ENCODE measurements around the gene SMIM1. TPM values are rescaled to one million over a fixed set of nuclear protein-coding genes. Genes with fewer than 3 reads are reported as not detected.

SMIM1 gene
- total and polyA plus RNA-seq, 7 experiments from 2014 or later: 0.58 to 4.3 (median 2.3) TPM

GRCh38 chr1:3727825-3728776 lies 44.4 kb upstream of the SMIM1 start:
- no peaks in the 10 kb centered on the region for H3K4me1 ChIP-seq (ENCODE audit: control insufficient read depth in 2 of 2, insufficient read depth in 2 of 2, low read length in 2 of 2)
- no peaks in the 10 kb centered on the region for H3K36me3 ChIP-seq (ENCODE audit: control insufficient read depth in 2 of 3, insufficient read depth in 3 of 3, low read length in 3 of 3)
- H3K4me3 Mint-ChIP-seq: no peak overlapping the region
- ChIA-PET POLR2A (no interaction called here), CTCF (interaction anchor here (1.6 kb wide), 1 partner anchor 33 kb away, joined by 6 read pairs; no protein-coding TSS in a partner anchor)
- no peaks in the 10 kb centered on the region for H3K9me3 ChIP-seq (ENCODE audit: control insufficient read depth in 2 of 3, low read length in 3 of 3)
- H3K27ac Mint-ChIP-seq: no peak overlapping the region
- H3K4me1 Mint-ChIP-seq: peaks cover 0 to 4% (median 0%) of the 10 kb centered on the region in 7 donors
- DNase-seq: no peak
- H3K36me3 Mint-ChIP-seq: no peaks in the 10 kb centered on the region
- H3K4me3 ChIP-seq (ENCODE audit: low read length): no peak overlapping the region
- no peak for ATAC-seq
- intact Hi-C loops (cut with micrococcal nuclease): no loop called here
- H3K9me3 Mint-ChIP-seq: peaks cover 0 to 2% (median 0%) of the 10 kb centered on the region in 11 donors
- no peak overlapping the region for H3K27ac ChIP-seq (ENCODE audit: low read depth, low read length)
- peaks cover 0 to 18% (median 0%) of the 10 kb centered on the region in 5 donors for H3K27me3 Mint-ChIP-seq
- H3K27me3 ChIP-seq (ENCODE audit: control insufficient read depth in 2 of 2, insufficient read depth in 2 of 2, low read length in 2 of 2): no peaks in the 10 kb centered on the region

- Histone ChIP-seq H3K4me3 (ENCODE audit: low read length) (no peak overlapping the region), H3K36me3 (ENCODE audit: control insufficient read depth in 2 of 3, insufficient read depth in 3 of 3, low read length in 3 of 3) (no peaks in the 10 kb centered on the region), H3K9me3 (ENCODE audit: control insufficient read depth in 2 of 3, low read length in 3 of 3) (no peaks in the 10 kb centered on the region), H3K27me3 (ENCODE audit: control insufficient read depth in 2 of 2, insufficient read depth in 2 of 2, low read length in 2 of 2) (no peaks in the 10 kb centered on the region), H3K4me1 (ENCODE audit: control insufficient read depth in 2 of 2, insufficient read depth in 2 of 2, low read length in 2 of 2) (no peaks in the 10 kb centered on the region), H3K27ac (ENCODE audit: low read depth, low read length) (no peak overlapping the region)
- CTCF ChIA-PET: interaction anchor here (0.5 kb wide), 1 partner anchor 905 kb away, joined by 4 read pairs; no protein-coding TSS in a partner anchor
- peaks cover 0 to 2% (median 0%) of the 10 kb centered on the region in 11 donors for H3K9me3 Mint-ChIP-seq
- H3K4me3 Mint-ChIP-seq: no peak overlapping the region
- POLR2A ChIA-PET: no interaction called here
- no peaks in the 10 kb centered on the region for H3K36me3 Mint-ChIP-seq
- no peak overlapping the region for H3K27ac Mint-ChIP-seq
- peaks cover 0 to 18% (median 0%) of the 10 kb centered on the region in 5 donors for H3K27me3 Mint-ChIP-seq
- DNase-seq: no peak
- intact Hi-C loops (cut with micrococcal nuclease): no loop called here
- no peaks in the 10 kb centered on the region for H3K4me1 Mint-ChIP-seq
- no peak for ATAC-seq
These were observed 42.7 kb upstream of the SMIM1 start for GRCh38 chr1:3729594-3730542.

- DNase-seq (no peak), ATAC-seq (no peak)
- ChIA-PET POLR2A (no interaction called here), CTCF (no interaction called here)
- peaks cover 0 to 18% (median 0%) of the 10 kb centered on the region in 5 donors for H3K27me3 Mint-ChIP-seq
- peaks cover 0 to 2% (median 0%) of the 10 kb centered on the region in 11 donors for H3K9me3 Mint-ChIP-seq
- intact Hi-C loops (cut with micrococcal nuclease): no loop called here
- no peaks in the 10 kb centered on the region for H3K9me3 ChIP-seq (ENCODE audit: control insufficient read depth in 2 of 3, low read length in 3 of 3)
- peaks cover 0 to under 1% (median 0%) of the 10 kb centered on the region in 5 donors for H3K36me3 Mint-ChIP-seq
- no peaks in the 10 kb centered on the region for H3K4me1 ChIP-seq (ENCODE audit: control insufficient read depth in 2 of 2, insufficient read depth in 2 of 2, low read length in 2 of 2)
- H3K36me3 ChIP-seq (ENCODE audit: control insufficient read depth in 2 of 3, insufficient read depth in 3 of 3, low read length in 3 of 3): peaks cover 0 to 4% (median 0%) of the 10 kb centered on the region in 3 experiments
- no peak overlapping the region for H3K27ac ChIP-seq (ENCODE audit: low read depth, low read length)
- H3K4me3 ChIP-seq (ENCODE audit: low read length): no peak overlapping the region
- no peak overlapping the region for H3K27ac Mint-ChIP-seq
- H3K4me3 Mint-ChIP-seq: no peak overlapping the region
- H3K27me3 ChIP-seq (ENCODE audit: control insufficient read depth in 2 of 2, insufficient read depth in 2 of 2, low read length in 2 of 2): no peaks in the 10 kb centered on the region
- peaks cover 0 to under 1% (median 0%) of the 10 kb centered on the region in 7 donors for H3K4me1 Mint-ChIP-seq
These were observed 41.9 kb upstream of the SMIM1 start for GRCh38 chr1:3730543-3731247.

GRCh38 chr1:3731583-3732433 lies 40.7 kb upstream of the SMIM1 start:
- H3K4me1 Mint-ChIP-seq: peaks cover 0 to 1% (median 0%) of the 10 kb centered on the region in 7 donors
- H3K36me3 Mint-ChIP-seq: peaks cover 0 to 5% (median 0%) of the 10 kb centered on the region in 5 donors
- ChIA-PET POLR2A (no interaction called here), CTCF (no interaction called here)
- Histone ChIP-seq H3K27ac (ENCODE audit: low read depth, low read length) (no peak overlapping the region), H3K27me3 (ENCODE audit: control insufficient read depth in 2 of 2, insufficient read depth in 2 of 2, low read length in 2 of 2) (no peaks in the 10 kb centered on the region), H3K4me1 (ENCODE audit: control insufficient read depth in 2 of 2, insufficient read depth in 2 of 2, low read length in 2 of 2) (no peaks in the 10 kb centered on the region), H3K9me3 (ENCODE audit: control insufficient read depth in 2 of 3, low read length in 3 of 3) (no peaks in the 10 kb centered on the region), H3K36me3 (ENCODE audit: control insufficient read depth in 2 of 3, insufficient read depth in 3 of 3, low read length in 3 of 3) (peaks cover 0 to 14% (median 0%) of the 10 kb centered on the region in 3 experiments), H3K4me3 (ENCODE audit: low read length) (no peak overlapping the region)
- no peak for ATAC-seq
- no peak overlapping the region for H3K27ac Mint-ChIP-seq
- H3K4me3 Mint-ChIP-seq: no peak overlapping the region
- no peak for DNase-seq
- intact Hi-C loops (cut with micrococcal nuclease): no loop called here
- H3K9me3 Mint-ChIP-seq: peaks cover 0 to 2% (median 0%) of the 10 kb centered on the region in 11 donors
- H3K27me3 Mint-ChIP-seq: peaks cover 0 to 18% (median 0%) of the 10 kb centered on the region in 5 donors

GRCh38 chr1:3732434-3733093 lies 40.0 kb upstream of the SMIM1 start:
- Mint-ChIP-seq H3K9me3 (peaks cover 0 to 2% (median 0%) of the 10 kb centered on the region in 11 donors), H3K4me3 (no peak overlapping the region), H3K27ac (no peak overlapping the region), H3K4me1 (peaks cover 0 to 1% (median 0%) of the 10 kb centered on the region in 7 donors), H3K27me3 (peaks cover 0 to 18% (median 0%) of the 10 kb centered on the region in 5 donors), H3K36me3 (peaks cover 0 to 11% (median 0%) of the 10 kb centered on the region in 5 donors)
- ChIA-PET POLR2A (no interaction called here), CTCF (no interaction called here)
- Histone ChIP-seq H3K27ac (ENCODE audit: low read depth, low read length) (no peak overlapping the region), H3K4me3 (ENCODE audit: low read length) (no peak overlapping the region), H3K4me1 (ENCODE audit: control insufficient read depth in 2 of 2, insufficient read depth in 2 of 2, low read length in 2 of 2) (no peaks in the 10 kb centered on the region), H3K27me3 (ENCODE audit: control insufficient read depth in 2 of 2, insufficient read depth in 2 of 2, low read length in 2 of 2) (no peaks in the 10 kb centered on the region), H3K9me3 (ENCODE audit: control insufficient read depth in 2 of 3, low read length in 3 of 3) (no peaks in the 10 kb centered on the region), H3K36me3 (ENCODE audit: control insufficient read depth in 2 of 3, insufficient read depth in 3 of 3, low read length in 3 of 3) (peaks cover 0 to 21% (median 0%) of the 10 kb centered on the region in 3 experiments)
- intact Hi-C loops (cut with micrococcal nuclease): no loop called here
- DNase-seq: no peak
- no peak for ATAC-seq
